H9 (cell line): Measurements from ENCODE around the gene ELF3. TPM values are rescaled to one million over a fixed set of nuclear protein-coding genes. Genes with fewer than 3 reads are reported as not detected.

Experiments used
- DNase-seq: peaks from one replicate; pipeline ENCODE4 v3.0.0-alpha.2; 2017
- H2AFZ ChIP-seq: one replicate; pipeline ENCODE4 v1.6.1; 2013; ENCODE audit warnings: mild to moderate bottlenecking, low read length, control low read depth, moderate library complexity
- H2AK5ac ChIP-seq: 2 replicates; pipeline ENCODE4 v1.6.1; 2013; ENCODE audit warnings: low read length, control low read depth, mixed read lengths; ENCODE audit not compliant: insufficient read length
- H2BK120ac ChIP-seq: one replicate; pipeline ENCODE4 v1.6.1; 2013; ENCODE audit warnings: low read depth, mild to moderate bottlenecking, low read length, control low read depth, inconsistent platforms; ENCODE audit not compliant: poor library complexity, severe bottlenecking
- H2BK12ac ChIP-seq: 2 replicates; pipeline ENCODE4 v1.6.1; 2013; ENCODE audit warnings: low read length, control low read depth, mixed read lengths, low read depth; ENCODE audit not compliant: insufficient read length
- H2BK15ac ChIP-seq: 2 replicates; pipeline ENCODE4 v1.6.1; 2013; ENCODE audit warnings: low read depth, low read length, control low read depth
- H2BK20ac ChIP-seq: one replicate; pipeline ENCODE4 v1.6.1; 2013; ENCODE audit warnings: low read depth, mild to moderate bottlenecking, low read length, control low read depth, inconsistent platforms; ENCODE audit not compliant: poor library complexity, severe bottlenecking
- H2BK5ac ChIP-seq: 2 replicates; pipeline ENCODE4 v1.6.1; 2013; ENCODE audit warnings: low read length, control low read depth, mixed read lengths; ENCODE audit not compliant: insufficient read length
- H3K14ac ChIP-seq: 2 replicates; pipeline ENCODE4 v1.6.1; 2013; ENCODE audit warnings: low read length, control low read depth; ENCODE audit not compliant: insufficient read depth
- H3K18ac ChIP-seq: 2 replicates; pipeline ENCODE4 v1.6.1; 2013; ENCODE audit warnings: low read depth, mild to moderate bottlenecking, mixed read lengths, low read length, control low read depth; ENCODE audit not compliant: insufficient read length
- H3K23ac ChIP-seq: 2 replicates; pipeline ENCODE4 v1.6.1; 2013; ENCODE audit warnings: low read length, control low read depth, mixed read lengths, low read depth; ENCODE audit not compliant: insufficient read length
- H3K23me2 ChIP-seq: 2 replicates; pipeline ENCODE4 v1.6.1; 2013; ENCODE audit warnings: low read depth, mild to moderate bottlenecking, mixed read lengths, low read length, control low read depth; ENCODE audit not compliant: insufficient read length, poor library complexity, severe bottlenecking
- H3K27ac ChIP-seq: 2 replicates; pipeline ENCODE4 v1.5.1; 2013; ENCODE audit warnings: low read length, control low read depth, mixed read lengths, low read depth; ENCODE audit not compliant: insufficient read length
- H3K27me3 ChIP-seq: 2 replicates; pipeline ENCODE4 v1.6.1; 2013; ENCODE audit warnings: low read length, control low read depth, inconsistent platforms; ENCODE audit not compliant: insufficient read depth
- H3K4ac ChIP-seq: 2 replicates; pipeline ENCODE4 v1.6.1; 2013; ENCODE audit warnings: low read depth, mild to moderate bottlenecking, control low read depth, inconsistent platforms, low read length, moderate library complexity
- H3K4me1 ChIP-seq: 2 replicates; pipeline ENCODE4 v1.6.1; 2013; ENCODE audit warnings: low read length, control low read depth, inconsistent platforms; ENCODE audit not compliant: insufficient read depth
- H3K4me2 ChIP-seq: 2 replicates; pipeline ENCODE4 v1.6.1; 2013; ENCODE audit warnings: low read length, control low read depth, mixed read lengths; ENCODE audit not compliant: insufficient read length, insufficient read depth
- H3K56ac ChIP-seq: 2 replicates; pipeline ENCODE4 v1.6.1; 2013; ENCODE audit warnings: low read depth, mild to moderate bottlenecking, mixed read lengths, low read length, control low read depth; ENCODE audit not compliant: insufficient read length
- H3K79me1 ChIP-seq: 2 replicates; pipeline ENCODE4 v1.6.1; 2013; ENCODE audit warnings: low read depth, mild to moderate bottlenecking, moderate library complexity, low read length, control low read depth, inconsistent platforms; ENCODE audit not compliant: insufficient read depth, poor library complexity, severe bottlenecking
- H3K79me2 ChIP-seq: 2 replicates; pipeline ENCODE4 v1.6.1; 2013; ENCODE audit warnings: low read length, control low read depth, inconsistent platforms; ENCODE audit not compliant: insufficient read depth
- H3K9ac ChIP-seq: 2 replicates; pipeline ENCODE4 v1.6.1; 2013; ENCODE audit warnings: low read length, control low read depth, mixed read lengths; ENCODE audit not compliant: insufficient read length; ENCODE audit errors: extremely low read depth
- H3K9me3 ChIP-seq: one replicate; pipeline ENCODE4 v1.6.1; 2013; ENCODE audit warnings: low read depth, low read length, inconsistent platforms; ENCODE audit not compliant: control insufficient read depth
- H3T11ph ChIP-seq: one replicate; pipeline ENCODE4 v1.6.1; 2013; ENCODE audit warnings: mild to moderate bottlenecking, low read length, control low read depth, inconsistent platforms
- H4K20me1 ChIP-seq: one replicate; pipeline ENCODE4 v1.6.1; 2013; ENCODE audit not compliant: control insufficient read depth, insufficient read length, insufficient read depth
- H4K5ac ChIP-seq: 2 replicates; pipeline ENCODE4 v1.6.1; 2013; ENCODE audit warnings: low read depth, mild to moderate bottlenecking, mixed read lengths, low read length, control low read depth; ENCODE audit not compliant: insufficient read length
- H4K8ac ChIP-seq: replicated peaks from 2 replicates; pipeline ENCODE4 v1.6.1; 2013; ENCODE audit warnings: low read length, control low read depth, mixed read lengths, low read depth; ENCODE audit not compliant: insufficient read length
- H4K91ac ChIP-seq: 2 replicates; pipeline ENCODE4 v1.6.1; 2013; ENCODE audit warnings: low read depth, mild to moderate bottlenecking, moderate library complexity, mixed read lengths, low read length, control low read depth; ENCODE audit not compliant: insufficient read length
- H3K27ac Mint-ChIP-seq, 3 experiments: 2 replicates in 2 of 3; 3 replicates in 1 of 3; pipeline ENCODE4 v1.8.0; 2020 to 2021; ENCODE audit warnings: mixed read lengths in 3 of 3, mild to moderate bottlenecking in 1 of 3, moderate library complexity in 1 of 3
- H3K27me3 Mint-ChIP-seq: 2 replicates; pipeline ENCODE4 v1.8.0; 2021; ENCODE audit warnings: low read depth, mild to moderate bottlenecking, moderate library complexity, mixed read lengths
- H3K36me3 Mint-ChIP-seq, 3 experiments: 2 replicates in 2 of 3; 3 replicates in 1 of 3; pipeline ENCODE4 v1.8.0; 2020 to 2021; ENCODE audit warnings: low read depth in 3 of 3, mixed read lengths in 3 of 3; ENCODE audit not compliant: insufficient read depth in 1 of 3
- H3K4me1 Mint-ChIP-seq, 2 experiments: 2 replicates each; pipeline ENCODE4 v1.8.0; 2020; ENCODE audit warnings: mixed read lengths in 2 of 2
- H3K4me3 Mint-ChIP-seq, 2 experiments: 2 replicates in 1 of 2; 3 replicates in 1 of 2; pipeline ENCODE4 v1.8.0; 2020 to 2021; ENCODE audit warnings: mild to moderate bottlenecking in 2 of 2, mixed read lengths in 2 of 2, moderate library complexity in 1 of 2
- H3K9me3 Mint-ChIP-seq, 2 experiments: 2 replicates in 1 of 2; 3 replicates in 1 of 2; pipeline ENCODE4 v1.8.0; 2020; ENCODE audit warnings: mild to moderate bottlenecking in 2 of 2, mixed read lengths in 2 of 2, moderate library complexity in 1 of 2
- CTCF ChIP-seq: fragments of 200-600 bp; sonication (generic); conservative IDR thresholded peaks from 3 replicates; pipeline ENCODE4 v1.8.0; 2021; ENCODE audit warnings: antibody characterized with exemption, mild to moderate bottlenecking
- WGBS: extraction: QIAGEN DNeasy Blood & Tissue Kit; methylation state at CpG from one replicate; pipeline ENCODE4 v1.1.7; 2013; ENCODE audit warnings: missing lambda C conversion rate, low lambda C conversion rate, mixed read lengths; ENCODE audit not compliant: insufficient read length; ENCODE audit errors: extremely low coverage; 5-methylcytosine and 5-hydroxymethylcytosine counted together
- total RNA-seq: library from RNA; stranded (reverse); gene quantifications from 2 replicates; pipeline ENCODE4 v1.2.1, GENCODE V29; 2021

ELF3 gene
- total RNA-seq, 1 experiment from 2014 or later = 10.4 TPM

- Histone ChIP-seq H2AK5ac (no peak overlapping the region), H4K5ac (no peak overlapping the region), H3K79me1 (no peaks in the 10 kb centered on the region), H3K56ac (no peak overlapping the region), H3K27ac (no peak overlapping the region), H3K23me2 (no peaks in the 10 kb centered on the region), H4K8ac (no peak overlapping the region), H3T11ph (no peak overlapping the region), H3K23ac (no peak overlapping the region), H2BK12ac (no peak overlapping the region), H4K20me1 (no peaks in the 10 kb centered on the region), H3K9ac (no peak overlapping the region), H3K9me3 (no peaks in the 10 kb centered on the region), H3K27me3 (no peaks in the 10 kb centered on the region), H3K4me2 (no peak overlapping the region), H2BK20ac (no peak overlapping the region), H2BK120ac (no peak overlapping the region), H3K79me2 (peaks cover under 1% of the 10 kb centered on the region; the same call in 1 of the 2 replicates), H3K4ac (no peak overlapping the region), H3K4me1 (no peaks in the 10 kb centered on the region), H3K14ac (no peak overlapping the region), H4K91ac (no peak overlapping the region), H2BK5ac (no peak overlapping the region), H3K18ac (no peak overlapping the region), H2BK15ac (no peak overlapping the region), H2AFZ (no peak overlapping the region)
- no peak overlapping the region for H3K4me3 Mint-ChIP-seq
- WGBS = no CpG with 5 or more reads among the region's 6 CpGs
- DNase-seq = no peak
- H3K36me3 Mint-ChIP-seq = peaks cover 20 to 66% (median 52%) of the 10 kb centered on the region in 3 experiments
- H3K4me1 Mint-ChIP-seq = peaks cover 5 to 8% of the 10 kb centered on the region in 2 experiments; a peak in 3 of 4 replicates
- H3K27me3 Mint-ChIP-seq = no peaks in the 10 kb centered on the region
- no peak overlapping the region for H3K27ac Mint-ChIP-seq
- no peak for TF ChIP-seq CTCF
- H3K9me3 Mint-ChIP-seq = no peaks in the 10 kb centered on the region; a peak in 1 of 5 replicates
Observed at GRCh38 chr1:201990427-201990826, 20.0 kb upstream of the ELF3 start.
